HG02884 (cell line): ENCODE data around the gene SF3A2.

ENCODE experiments used
- ATAC-seq: cut with Tn5 transposase; IDR thresholded peaks from one replicate; pipeline ENCODE4 v1.9.1; 2021; ENCODE audit warnings: mild to moderate bottlenecking, moderate library complexity; ENCODE audit not compliant: unreplicated experiment

SF3A2 gene

DNA sequence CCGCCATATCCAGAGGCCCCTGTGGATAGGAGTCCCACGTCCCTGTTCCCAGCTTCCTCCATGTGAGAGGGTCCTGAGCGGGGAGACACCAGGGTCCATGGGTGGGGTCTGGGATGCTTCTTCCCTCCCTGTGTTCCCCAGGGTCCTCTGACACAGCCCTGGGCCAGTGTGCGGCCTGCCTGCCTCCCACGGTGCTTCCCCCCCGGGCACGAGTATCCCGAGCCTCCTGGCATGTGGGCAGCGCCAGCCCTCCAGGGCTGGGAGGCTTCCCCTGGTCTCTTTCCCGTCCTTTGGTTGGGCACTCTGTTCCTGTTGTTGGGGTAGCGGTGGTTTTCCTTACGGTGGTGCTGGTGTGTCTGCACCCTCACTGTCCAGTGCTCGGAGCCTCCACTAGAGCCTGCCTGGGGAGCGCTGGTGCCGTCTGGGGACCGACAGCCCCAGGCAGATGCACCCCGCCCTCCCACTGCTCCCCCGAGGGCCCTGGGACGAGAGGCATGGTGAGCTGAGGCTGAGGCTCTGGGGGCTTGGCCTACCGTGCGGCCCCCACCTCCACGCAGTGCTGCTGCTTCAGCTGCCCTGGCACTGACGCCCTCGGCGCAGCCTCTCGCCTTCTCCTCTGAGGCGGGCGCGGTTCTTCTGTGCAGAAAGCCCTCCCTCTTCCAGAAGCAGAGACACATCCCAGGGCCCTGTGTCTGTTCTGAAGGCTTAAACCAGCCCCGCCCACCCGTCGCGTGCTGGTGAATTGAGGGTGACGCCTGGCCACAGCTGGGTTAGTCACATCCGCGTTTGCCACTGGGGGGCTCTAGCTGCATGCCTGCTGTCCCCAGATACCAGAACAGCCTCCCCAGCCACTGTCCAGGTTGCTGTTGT is 28.4 kb upstream of the SF3A2 start:
- ATAC-seq: no peak

- ATAC-seq: no peak
Measured at GRCh38 chr19:2208975-2209374, 27.6 kb upstream of the SF3A2 start.

GRCh38 chr19:2209408-2209807 is 27.2 kb upstream of the SF3A2 start:
- ATAC-seq: no peak

GRCh38 chr19:2210206-2210605 is 26.4 kb upstream of the SF3A2 start:
- no peak for ATAC-seq

DNA sequence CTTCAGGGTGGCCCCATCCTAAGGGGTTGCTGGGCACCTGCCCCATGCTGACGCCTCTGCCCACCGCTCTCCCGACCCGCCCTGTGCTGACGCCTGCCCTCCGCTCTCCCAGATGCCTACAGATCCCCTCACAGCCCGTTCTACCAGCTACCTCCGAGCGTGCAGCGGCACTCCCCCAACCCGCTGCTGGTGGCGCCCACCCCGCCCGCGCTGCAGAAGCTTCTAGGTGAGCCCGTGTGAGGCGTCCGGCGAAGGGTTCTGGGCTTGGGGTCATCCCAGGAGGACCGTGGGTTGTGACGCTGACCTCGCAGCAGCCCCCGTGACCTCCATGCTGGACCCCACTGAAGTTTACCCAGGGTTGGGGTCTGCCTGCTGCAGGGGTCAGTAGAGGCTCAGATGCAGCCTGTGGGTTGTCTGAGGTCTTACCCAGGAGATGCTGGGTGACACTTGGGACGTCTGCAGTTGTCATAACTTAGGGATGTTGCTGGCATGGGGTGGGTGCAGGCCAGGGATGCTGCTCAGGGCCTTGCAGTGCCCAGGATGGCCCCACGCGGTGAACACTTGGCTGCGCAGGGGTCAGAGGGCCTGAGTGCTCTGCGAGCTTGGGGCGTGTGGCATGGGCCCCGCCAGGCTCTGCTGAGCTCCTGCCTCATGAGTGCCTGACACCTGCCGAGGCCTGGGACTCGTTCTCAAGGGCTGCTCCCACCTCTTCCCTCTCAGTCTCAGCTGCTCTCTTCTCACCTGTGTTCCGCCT is 25.5 kb upstream of the SF3A2 start:
- ATAC-seq: no peak

- ATAC-seq: no peak
Measured at GRCh38 chr19:2212861-2213711, 23.5 kb upstream of the SF3A2 start.

DNA sequence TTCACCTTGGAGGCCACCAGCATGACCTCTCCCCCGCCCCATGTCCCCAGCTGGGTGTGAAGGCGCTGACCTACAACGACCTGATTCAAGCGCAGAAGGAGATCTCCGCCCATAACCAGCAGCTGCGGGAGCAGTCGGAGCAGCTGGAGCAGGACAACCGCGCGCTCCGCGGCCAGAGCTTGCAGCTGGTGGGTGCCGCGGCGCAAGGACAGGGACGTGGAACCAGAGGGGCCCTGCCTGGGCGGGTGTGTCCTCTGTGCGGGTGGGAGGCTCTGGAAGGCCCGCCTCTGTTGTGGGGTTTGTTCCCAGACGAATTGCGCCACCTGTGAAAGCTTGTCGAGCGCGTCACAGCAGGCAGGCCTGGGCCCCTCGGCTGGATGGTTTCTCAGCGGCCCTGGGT is 22.8 kb upstream of the SF3A2 start:
- ATAC-seq: no peak

GRCh38 chr19:2214251-2214650 is 22.4 kb upstream of the SF3A2 start:
- ATAC-seq: no peak

DNA sequence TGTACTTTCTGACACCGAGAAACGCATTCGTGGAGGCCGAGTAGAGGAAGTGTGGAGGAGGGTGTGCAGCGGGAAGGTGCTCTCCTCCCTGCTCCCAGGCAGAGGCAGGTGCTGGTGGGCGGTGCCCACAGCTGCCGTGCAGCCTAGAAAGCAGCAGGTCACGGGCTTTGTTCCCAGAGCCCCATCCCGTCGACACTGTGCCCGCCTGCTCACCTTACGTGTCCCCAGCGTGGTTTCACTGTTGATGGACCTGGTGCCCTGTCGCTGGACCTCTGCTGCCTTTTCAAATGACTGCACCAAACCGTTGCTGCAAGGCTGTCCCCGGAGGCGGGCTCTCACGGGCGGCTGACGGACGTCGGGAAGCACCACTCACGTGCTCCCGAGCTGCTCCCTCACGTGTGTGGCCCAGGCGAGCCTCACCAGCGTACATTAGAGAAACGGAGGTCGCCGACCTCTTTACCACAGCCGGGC is 21.3 kb upstream of the SF3A2 start:
- no peak for ATAC-seq

DNA sequence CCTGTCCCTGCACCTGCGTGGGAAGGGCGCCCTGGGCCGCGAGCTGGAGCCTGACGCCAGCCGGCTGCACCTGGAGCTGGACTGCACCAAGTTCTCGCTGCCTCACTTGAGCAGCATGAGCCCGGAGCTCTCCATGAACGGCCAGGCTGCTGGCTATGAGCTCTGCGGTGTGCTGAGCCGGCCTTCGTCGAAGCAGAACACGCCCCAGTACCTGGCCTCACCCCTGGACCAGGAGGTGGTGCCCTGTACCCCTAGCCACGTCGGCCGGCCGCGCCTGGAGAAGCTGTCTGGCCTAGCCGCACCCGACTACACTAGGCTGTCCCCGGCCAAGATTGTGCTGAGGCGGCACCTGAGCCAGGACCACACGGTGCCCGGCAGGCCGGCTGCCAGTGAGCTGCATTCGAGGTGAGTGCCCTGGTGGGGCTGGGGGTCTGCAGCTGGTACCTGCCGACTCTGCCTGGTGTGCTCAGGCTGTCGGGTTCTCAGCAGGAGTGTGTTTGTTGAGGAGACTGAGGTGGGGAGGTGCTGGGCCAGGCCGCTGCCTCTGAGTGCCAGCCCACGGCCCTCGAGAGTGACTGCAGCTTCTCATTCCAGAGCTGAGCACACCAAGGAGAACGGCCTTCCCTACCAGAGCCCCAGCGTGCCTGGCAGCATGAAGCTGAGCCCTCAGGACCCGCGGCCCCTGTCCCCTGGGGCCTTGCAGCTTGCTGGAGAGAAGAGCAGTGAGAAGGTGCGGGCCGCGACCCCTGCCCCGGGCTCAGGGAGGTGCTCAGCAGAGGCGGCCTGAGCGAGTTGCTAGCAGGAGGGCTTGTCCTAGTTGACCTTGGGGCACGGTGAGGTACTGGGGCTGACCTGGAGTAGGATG is 20.0 kb upstream of the SF3A2 start:
- ATAC-seq: no peak

- ATAC-seq: no peak
Measured at GRCh38 chr19:2217591-2217990, 19.0 kb upstream of the SF3A2 start.

GRCh38 chr19:2219726-2220125 is 16.9 kb upstream of the SF3A2 start:
- no peak for ATAC-seq

GRCh38 chr19:2221250-2221831 is 15.3 kb upstream of the SF3A2 start:
- ATAC-seq: no peak

DNA sequence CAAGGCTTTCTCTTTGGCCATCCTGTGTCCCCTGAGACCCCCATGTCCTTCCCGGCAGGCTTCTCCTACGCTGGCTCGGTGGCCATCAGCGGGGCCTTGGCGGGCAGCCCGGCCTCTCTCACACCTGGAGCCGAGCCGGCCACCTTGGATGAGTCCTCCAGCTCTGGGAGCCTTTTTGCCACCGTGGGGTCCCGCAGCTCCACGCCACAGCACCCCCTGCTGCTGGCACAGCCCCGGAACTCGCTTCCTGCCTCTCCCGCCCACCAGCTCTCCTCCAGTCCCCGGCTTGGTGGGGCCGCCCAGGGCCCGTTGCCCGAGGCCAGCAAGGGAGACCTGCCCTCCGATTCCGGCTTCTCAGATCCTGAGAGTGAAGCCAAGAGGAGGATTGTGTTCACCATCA is 14.7 kb upstream of the SF3A2 start:
- no peak for ATAC-seq

GRCh38 chr19:2223391-2223790 is 13.2 kb upstream of the SF3A2 start:
- no peak for ATAC-seq

GRCh38 chr19:2223959-2224358 is 12.7 kb upstream of the SF3A2 start:
- ATAC-seq: no peak

DNA sequence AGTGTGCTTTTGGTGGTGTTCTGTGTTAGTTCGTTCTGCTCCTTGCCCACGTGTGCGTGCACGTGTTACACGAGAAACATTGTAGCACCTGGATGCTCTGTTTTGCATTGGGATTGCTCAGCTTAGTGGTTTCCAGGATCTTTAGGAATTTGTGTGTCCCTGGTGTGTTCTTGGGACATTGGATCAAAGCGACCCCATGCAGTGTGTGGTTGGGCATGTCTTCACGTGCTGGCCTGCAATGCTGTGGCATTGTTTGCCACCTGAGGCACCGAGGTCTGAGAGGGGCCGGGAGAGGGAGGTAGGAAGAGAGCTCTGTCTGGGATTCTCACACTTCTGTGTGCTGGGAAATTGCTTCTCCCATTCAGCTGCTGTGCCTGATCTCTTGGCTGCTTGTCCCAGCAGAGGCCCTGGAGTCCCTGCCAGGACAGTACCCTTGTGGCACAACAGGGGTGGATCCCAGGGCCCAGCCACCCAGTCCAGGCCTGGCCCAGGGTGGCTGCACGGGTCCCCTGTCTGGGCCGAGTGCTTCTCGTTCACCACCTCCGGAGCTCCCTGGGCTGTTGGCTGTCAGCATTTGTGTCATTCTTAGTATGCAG is 11.8 kb upstream of the SF3A2 start:
- ATAC-seq: no peak

- ATAC-seq: no peak
Measured at GRCh38 chr19:2225415-2226050, 11.1 kb upstream of the SF3A2 start.
